ENCODE data around the gene COQ10B. TPM values are rescaled to one million over a fixed set of nuclear protein-coding genes. Genes with fewer than 3 reads are reported as not detected.

The COQ10B gene
- total and polyA plus RNA-seq, 2 donors (not counting 3 experiments of a cell fraction or from before 2014, with no cell fraction given): 2.4 to 15.1 TPM

DNA sequence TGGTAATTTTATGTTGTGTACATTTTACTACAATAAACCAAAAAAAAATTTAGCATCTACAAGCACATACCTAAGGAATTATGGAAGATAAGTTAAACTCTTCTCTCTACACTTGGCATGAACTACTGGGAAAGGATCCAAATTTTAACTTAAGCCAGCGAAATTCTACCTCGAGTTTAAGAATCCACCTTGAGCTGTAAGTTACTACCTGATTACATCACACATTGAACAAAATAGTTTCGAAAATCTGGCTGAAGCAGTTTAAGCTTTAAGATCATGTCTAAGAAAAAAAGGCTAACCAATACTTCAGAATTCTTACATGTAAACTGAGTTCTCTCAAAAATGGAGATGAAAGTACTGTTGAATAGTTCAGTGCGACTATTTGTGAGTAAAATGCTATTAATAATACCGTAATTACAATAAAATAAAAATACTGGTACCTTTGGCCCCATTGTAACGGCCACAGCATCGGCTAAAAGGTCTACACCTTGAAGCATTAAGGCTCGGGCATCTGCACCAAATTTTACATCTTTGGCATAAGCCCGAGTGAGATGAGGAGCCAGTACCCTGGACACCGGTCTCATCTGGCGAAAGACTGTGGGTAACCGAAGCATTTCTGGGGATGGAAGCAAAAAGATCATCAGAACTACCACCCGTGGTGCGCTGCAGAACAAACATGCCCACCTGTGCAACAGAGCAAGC is 45.0 kb downstream of the COQ10B start:
- H3K27ac ChIP-seq (ENCODE audit: insufficient read depth, low read depth, low read length): no peak overlapping the region
- no peaks in the 10 kb centered on the region for H3K9me3 ChIP-seq (replicated peaks; ENCODE audit: control insufficient read depth, insufficient read depth, low read length)
- BruUV-seq (replicated peaks): no TSS peak
- H3K4me2 ChIP-seq (ENCODE audit: insufficient read depth, low read length): peak overlapping the region; percentile 99
- ChIA-PET CTCF (interaction anchor here (0.9 to 1.5 kb wide), 2 partner anchors 17 to 101 kb away, joined by 3 to 4 read pairs; partner anchors contain the start of gene MOB4), POLR2A (interaction anchor here (1.8 to 2.7 kb wide), 2 partner anchors 18 to 45 kb away, joined by 13 to 16 read pairs; partner anchors contain the start of genes COQ10B and MOB4)
- peak overlapping the region; percentile 68 to 86 (median 84) for H3K4me3 ChIP-seq (replicated peaks in 1 of 3; ENCODE audit: insufficient read depth in 1 of 3, low read depth in 1 of 3, low read length in 3 of 3)
- H3K36me3 ChIP-seq (ENCODE audit: control insufficient read depth in 2 of 2, extremely low read depth in 1 of 2, insufficient read depth in 2 of 2, low read length in 2 of 2): peaks cover 0 to 23% of the 10 kb centered on the region in 2 experiments
- H3K79me2 ChIP-seq (ENCODE audit: control insufficient read depth, insufficient read depth, low read length): peaks cover 82% of the 10 kb centered on the region
- H3K9ac ChIP-seq (replicated peaks; ENCODE audit: extremely low read depth, insufficient read depth, low read length): peak overlapping the region; percentile 66
- no peak overlapping the region for H2AFZ ChIP-seq (ENCODE audit: low read depth, low read length)
- H4K20me1 ChIP-seq (replicated peaks; ENCODE audit: control insufficient read depth, extremely low read depth, insufficient read depth, low read length): peaks cover 2% of the 10 kb centered on the region
- FAIRE-seq: no peak
- H3K9me1 ChIP-seq (replicated peaks; ENCODE audit: control insufficient read depth, extremely low read depth, insufficient read depth, low read length): no peaks in the 10 kb centered on the region
- dilution Hi-C loops (cut with MboI; ENCODE audit: extremely low pct_ligation_motif_present, low sequenced_read_pairs) (no loop called here), intact Hi-C loops (cut with micrococcal nuclease) (loop anchor here (2.0 to 5.0 kb wide), 2 partner anchors 100 to 799 kb away; no protein-coding TSS in a partner anchor)
- no peak for DNase-seq (ENCODE audit: low read depth, low spot score)
- TF ChIP-seq JUN (IDR thresholded peaks at IDR 0.05; ENCODE audit: borderline replicate concordance, insufficient read depth, insufficient read length, low read depth) (no peak), EZH2 (IDR thresholded peaks at IDR 0.05; ENCODE audit: borderline replicate concordance, low read depth, low read length, severe bottlenecking) (no peak), POLR2AphosphoS5 (IDR thresholded peaks at IDR 0.05; ENCODE audit: insufficient read depth, low read depth, low read length) (no peak), POLR2A (IDR thresholded peaks at IDR 0.05; ENCODE audit: low read depth, low read length) (no peak), GATA2 (IDR thresholded peaks at IDR 0.05; ENCODE audit: insufficient read depth, insufficient read length, low read depth, low read length) (no peak), MYC (IDR thresholded peaks at IDR 0.05; ENCODE audit: low read depth, low read length) (no peak), FOS (IDR thresholded peaks at IDR 0.05; ENCODE audit: borderline replicate concordance, insufficient read depth, low read length) (no peak)
- TF ChIP-seq, protein P1, sequence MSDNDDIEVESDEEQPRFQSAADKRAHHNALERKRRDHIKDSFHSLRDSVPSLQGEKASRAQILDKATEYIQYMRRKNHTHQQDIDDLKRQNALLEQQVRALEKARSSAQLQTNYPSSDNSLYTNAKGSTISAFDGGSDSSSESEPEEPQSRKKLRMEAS (IDR thresholded peaks at IDR 0.05; ENCODE audit: insufficient read depth, insufficient read length): no peak
- TF ChIP-seq, protein P2, sequence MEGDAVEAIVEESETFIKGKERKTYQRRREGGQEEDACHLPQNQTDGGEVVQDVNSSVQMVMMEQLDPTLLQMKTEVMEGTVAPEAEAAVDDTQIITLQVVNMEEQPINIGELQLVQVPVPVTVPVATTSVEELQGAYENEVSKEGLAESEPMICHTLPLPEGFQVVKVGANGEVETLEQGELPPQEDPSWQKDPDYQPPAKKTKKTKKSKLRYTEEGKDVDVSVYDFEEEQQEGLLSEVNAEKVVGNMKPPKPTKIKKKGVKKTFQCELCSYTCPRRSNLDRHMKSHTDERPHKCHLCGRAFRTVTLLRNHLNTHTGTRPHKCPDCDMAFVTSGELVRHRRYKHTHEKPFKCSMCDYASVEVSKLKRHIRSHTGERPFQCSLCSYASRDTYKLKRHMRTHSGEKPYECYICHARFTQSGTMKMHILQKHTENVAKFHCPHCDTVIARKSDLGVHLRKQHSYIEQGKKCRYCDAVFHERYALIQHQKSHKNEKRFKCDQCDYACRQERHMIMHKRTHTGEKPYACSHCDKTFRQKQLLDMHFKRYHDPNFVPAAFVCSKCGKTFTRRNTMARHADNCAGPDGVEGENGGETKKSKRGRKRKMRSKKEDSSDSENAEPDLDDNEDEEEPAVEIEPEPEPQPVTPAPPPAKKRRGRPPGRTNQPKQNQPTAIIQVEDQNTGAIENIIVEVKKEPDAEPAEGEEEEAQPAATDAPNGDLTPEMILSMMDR (IDR thresholded peaks at IDR 0.05; ENCODE audit: extremely low read depth in 1 of 2, insufficient read depth in 1 of 2, low read depth in 1 of 2, low read length in 2 of 2): no peak
- peaks cover 46% of the 10 kb centered on the region for H3K4me1 ChIP-seq (ENCODE audit: control insufficient read depth, extremely low read depth, insufficient read depth, low read length)
- H3K27me3 ChIP-seq (ENCODE audit: control insufficient read depth in 2 of 2, insufficient read depth in 2 of 2, low read length in 2 of 2): no peaks in the 10 kb centered on the region

Measured in endothelial cell of umbilical vein (primary cell).